Dedifferentiated amniotic fluid mesenchymal stem cell (primary cell): ENCODE results near the gene CCNI.

Experiments used
- DNase-seq: peaks from one replicate; pipeline ENCODE4 v3.0.0-alpha.2; 2016; ENCODE audit errors: extremely low spot score

CCNI gene

DNA sequence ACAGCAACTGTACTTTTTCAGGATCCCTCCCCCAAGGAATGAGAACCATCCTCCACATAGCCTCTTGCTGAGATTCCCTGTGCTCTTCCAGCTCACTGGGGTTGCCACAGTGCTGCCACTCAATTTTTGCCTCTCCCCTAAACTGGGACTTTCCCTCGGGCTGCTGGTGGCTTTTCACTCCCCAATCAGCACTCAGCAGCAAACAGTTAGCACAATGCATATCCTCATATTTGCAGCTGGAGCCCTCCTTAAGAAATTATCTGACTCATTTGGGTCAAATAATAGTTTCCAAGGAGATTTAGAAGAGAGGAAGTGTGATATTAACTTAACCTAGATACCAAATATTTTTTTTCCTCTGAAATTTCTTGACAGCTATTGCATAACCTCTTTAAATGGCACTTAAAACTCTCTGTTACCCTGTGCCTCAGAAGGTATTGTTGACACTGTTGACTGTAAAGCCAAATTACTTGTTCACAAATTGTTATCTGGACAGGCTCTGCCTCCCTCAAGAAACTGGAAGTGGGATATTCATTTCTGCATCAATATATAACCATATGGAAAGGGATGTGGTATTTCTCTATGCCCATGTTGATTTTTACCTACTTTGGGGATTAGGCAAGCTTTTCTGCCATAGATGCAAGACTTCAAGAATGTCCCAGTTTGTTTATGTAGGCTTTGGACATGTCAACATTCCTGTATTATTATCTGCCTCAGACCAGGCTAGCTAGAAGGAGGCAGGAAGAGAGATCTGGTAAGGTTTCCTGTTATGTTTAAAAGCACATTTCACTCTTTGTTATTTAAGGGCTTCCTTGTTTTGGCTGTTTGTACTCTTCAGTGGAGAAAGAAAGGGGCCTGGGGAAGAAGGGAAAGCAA lies 68.2 kb downstream of the CCNI start:
- DNase-seq, result peak; percentile 80

DNA sequence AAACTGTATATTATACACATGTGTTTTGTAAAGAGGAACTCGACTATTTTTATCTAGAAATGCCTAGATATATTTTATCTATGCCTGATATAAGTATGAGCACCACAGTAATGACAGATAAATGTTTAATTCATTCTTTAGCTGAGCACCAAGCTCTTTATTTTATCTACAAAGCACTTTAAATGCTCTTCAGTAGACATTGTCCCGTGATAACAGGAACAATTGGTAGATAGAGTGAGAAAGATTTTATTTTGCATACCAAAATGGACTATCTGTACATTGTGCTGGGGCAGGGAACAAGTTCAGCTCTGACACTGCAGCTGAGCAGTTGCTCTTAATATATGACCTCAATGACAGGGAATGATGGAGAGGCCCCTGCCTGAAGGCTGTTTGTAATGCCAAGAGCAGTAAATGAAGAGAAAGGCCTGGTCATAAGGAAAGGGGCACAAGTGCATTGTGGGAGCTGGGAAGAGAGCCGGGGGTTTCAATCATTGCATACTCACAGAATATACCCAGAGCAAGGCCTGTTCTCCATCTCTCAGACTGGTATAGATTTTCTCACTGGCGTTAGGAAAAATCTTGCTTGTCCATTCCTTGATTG lies 68.9 kb downstream of the CCNI start:
- DNase-seq, result no peak

DNA sequence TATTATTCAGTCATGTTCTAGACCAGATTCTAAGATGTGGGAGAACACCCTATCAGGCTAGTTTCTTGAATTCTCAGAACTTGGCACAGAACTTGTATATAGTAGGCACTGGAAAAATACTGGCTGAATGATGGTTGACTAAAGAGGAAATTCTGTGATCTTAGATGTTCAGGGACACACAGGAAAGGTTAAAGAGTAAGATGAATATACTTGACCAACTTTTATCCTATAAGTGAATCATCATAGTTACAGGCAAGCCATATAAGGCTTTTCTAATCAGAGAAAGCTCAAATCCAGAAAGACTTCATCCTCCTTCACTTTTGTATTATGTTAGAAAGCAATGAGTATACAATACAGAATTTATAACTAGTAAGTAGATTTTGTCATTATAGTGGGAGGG lies 72.4 kb downstream of the CCNI start:
- no peak for DNase-seq

DNA sequence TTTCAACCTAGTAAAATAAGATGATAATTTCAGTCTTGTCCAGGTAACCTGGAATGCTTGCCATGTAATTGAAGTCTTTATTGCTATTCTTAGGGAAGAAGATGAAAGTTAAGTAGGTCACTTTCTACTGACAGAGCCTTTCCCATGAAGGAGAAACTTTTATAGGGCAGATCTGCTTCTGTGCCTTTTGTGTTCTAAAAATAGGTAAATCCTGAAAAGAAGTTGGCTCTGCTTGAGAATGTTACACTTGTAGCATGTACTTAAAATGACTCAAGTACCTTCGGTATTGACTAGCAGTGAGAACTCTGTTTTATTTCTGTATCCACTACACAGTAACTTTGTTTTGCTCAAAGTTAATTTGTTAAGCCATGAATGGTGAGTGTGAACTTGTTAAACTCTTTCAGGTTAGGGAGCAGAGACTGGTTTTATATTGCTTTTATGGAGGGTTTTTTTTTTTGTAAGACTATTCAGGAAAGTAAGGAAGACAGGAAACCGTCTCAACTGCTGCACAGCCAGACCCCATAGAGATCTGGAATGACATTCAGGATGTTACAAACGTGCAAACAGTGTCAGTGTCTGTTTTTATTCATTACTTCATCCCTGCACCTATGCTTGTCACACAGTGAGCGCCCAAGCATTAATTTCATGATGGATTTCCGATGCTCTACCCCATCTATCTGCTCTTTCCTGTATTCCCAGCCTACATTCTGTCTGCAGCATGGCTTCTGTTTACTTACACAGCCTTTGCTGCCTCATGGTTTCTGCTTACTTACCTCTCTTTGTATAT lies 73.3 kb downstream of the CCNI start:
- DNase-seq, result no peak

DNA sequence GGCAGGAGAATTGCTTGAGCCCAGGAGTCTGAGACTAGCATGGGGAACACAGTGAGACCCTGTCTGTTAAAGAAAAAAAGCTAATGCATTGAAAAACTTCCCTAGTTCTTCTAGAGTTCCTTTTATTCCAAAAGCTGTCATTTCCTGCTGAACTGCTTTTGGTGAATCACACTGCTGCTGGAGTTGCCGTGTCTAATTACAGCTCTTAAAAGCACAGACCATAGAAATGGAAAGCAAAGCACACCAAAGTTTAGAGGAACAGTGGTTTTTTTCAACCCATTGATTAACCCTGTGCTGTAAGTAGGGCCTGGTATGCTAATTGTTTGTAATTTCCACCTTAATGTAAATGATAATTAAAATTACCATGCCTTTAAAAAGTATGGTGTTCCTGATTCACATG lies 73.9 kb downstream of the CCNI start:
- DNase-seq, result peak; percentile 59

DNA sequence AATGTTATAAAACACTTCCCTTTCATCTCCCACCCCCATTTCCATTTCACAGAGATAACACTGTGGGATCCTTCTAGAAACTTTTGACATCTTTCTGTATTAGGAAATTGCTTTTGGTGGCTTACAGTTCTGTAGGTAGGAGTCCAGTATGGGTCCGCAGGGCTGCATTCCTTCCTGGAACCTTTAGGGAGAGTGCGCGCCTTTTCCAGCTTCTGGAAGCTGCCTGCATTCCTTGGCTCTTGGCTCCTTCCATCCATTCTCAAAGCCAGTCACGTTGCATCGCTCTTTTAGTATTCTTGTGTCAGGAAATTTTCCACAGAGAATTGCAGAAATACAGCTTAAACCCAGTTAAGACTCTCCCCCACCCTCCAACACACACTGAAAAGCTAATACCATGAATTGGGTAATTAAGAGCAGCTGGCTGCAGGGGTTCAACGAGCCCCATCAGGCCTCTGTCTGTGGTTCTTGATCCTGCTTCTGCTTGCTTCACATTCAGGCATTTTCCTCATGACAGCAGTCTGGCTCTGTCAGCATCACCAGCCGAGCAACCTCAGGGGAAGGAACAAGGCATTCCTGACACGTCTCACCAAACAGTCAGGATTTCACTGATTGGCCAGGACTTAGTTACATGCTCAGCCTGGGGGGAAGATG lies 77.4 kb downstream of the CCNI start:
- DNase-seq, result peak; percentile 53

DNA sequence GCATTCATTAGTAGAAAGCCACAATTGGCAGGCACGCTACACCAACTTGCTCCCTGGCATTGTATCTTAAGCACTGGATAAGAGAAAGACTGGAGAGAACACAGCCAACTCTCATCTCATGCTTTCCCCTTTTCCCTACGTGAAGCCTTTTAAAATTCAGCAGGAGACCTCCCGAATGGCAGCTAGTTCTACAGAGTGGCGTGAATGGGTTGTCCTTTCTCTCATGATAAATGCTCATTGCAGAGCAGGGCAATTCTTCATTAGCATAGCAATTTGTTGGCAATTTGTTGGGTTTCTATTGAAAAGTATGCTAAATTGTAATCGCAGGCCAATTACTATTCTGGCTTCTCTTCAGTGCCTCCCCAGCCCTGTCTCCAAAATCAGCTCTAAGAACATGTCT lies 78.3 kb downstream of the CCNI start:
- DNase-seq, result no peak
